Caco-2 (cell line): Measurements from ENCODE around the gene TOR1B. TPM values are rescaled to one million over a fixed set of nuclear protein-coding genes. Genes with fewer than 3 reads are reported as not detected.

Source experiments
- BruUV-seq: library from RNA; stranded (reverse); fragments of 400-500 nt; replicated peaks from 2 replicates; lab custom pipeline; 2021; lab: Mats Ljungman, UMichigan
- CTCF ChIA-PET: fragments of 300-600 bp; sonication (Branson Sonifier 250); formaldehyde crosslinking; loops from one replicate; lab custom pipeline; 2022; ENCODE audit warnings: antibody characterized with exemption; lab: Charles Lee
- POLR2A ChIA-PET: fragments of 300-600 bp; sonication (Branson Sonifier 250); formaldehyde crosslinking; loops from one replicate; lab custom pipeline; 2022; ENCODE audit warnings: antibody characterized with exemption; lab: Charles Lee
- DNase-seq, 2 experiments: peaks; one replicate each; pipeline versions ENCODE4 v3.0.0 to v3.0.0-alpha.2; 2020 to 2022
- H3K27me3 ChIP-seq: replicated peaks from 2 replicates; pipeline ENCODE4 v1.6.0; 2011; ENCODE audit warnings: low read length; ENCODE audit not compliant: control insufficient read depth, insufficient read depth
- H3K36me3 ChIP-seq: 2 replicates; pipeline ENCODE4 v1.5.1; 2011; ENCODE audit warnings: low read length; ENCODE audit not compliant: control insufficient read depth, insufficient read depth
- H3K4me1 ChIP-seq: fragments of 250-450 bp; sonication (Bioruptor Pico); 2 replicates; pipeline ENCODE4 v1.5.1; 2020; ENCODE audit warnings: mild to moderate bottlenecking
- H3K4me3 ChIP-seq: 2 replicates; pipeline ENCODE4 v1.5.1; 2011; ENCODE audit warnings: low read depth, mild to moderate bottlenecking, control low read depth, low read length
- H3K9me3 ChIP-seq: fragments of 250-450 bp; sonication (Bioruptor Pico); 2 replicates; pipeline ENCODE4 v1.5.1; 2020; ENCODE audit warnings: mild to moderate bottlenecking, moderate library complexity
- H3K27ac Mint-ChIP-seq: one replicate; pipeline ENCODE4 v1.8.0; 2022; ENCODE audit warnings: mixed read lengths; ENCODE audit not compliant: unreplicated experiment
- H3K27me3 Mint-ChIP-seq: one replicate; pipeline ENCODE4 v1.8.0; 2022; ENCODE audit warnings: mixed read lengths; ENCODE audit not compliant: insufficient read depth, unreplicated experiment
- H3K36me3 Mint-ChIP-seq: one replicate; pipeline ENCODE4 v1.8.0; 2022; ENCODE audit warnings: mild to moderate bottlenecking, mixed read lengths; ENCODE audit not compliant: insufficient read depth, unreplicated experiment
- H3K4me1 Mint-ChIP-seq: one replicate; pipeline ENCODE4 v1.8.0; 2022; ENCODE audit warnings: low read depth, mixed read lengths; ENCODE audit not compliant: unreplicated experiment
- H3K4me3 Mint-ChIP-seq: one replicate; pipeline ENCODE4 v1.8.0; 2022; ENCODE audit warnings: mild to moderate bottlenecking, moderate library complexity, mixed read lengths; ENCODE audit not compliant: unreplicated experiment
- H3K9me3 Mint-ChIP-seq: one replicate; pipeline ENCODE4 v1.8.0; 2022; ENCODE audit warnings: mixed read lengths; ENCODE audit not compliant: unreplicated experiment
- intact Hi-C: fragments of 100-400 bp; cut with micrococcal nuclease; formaldehyde crosslinking; loops from one replicate; pipeline ENCODE4 v1.10.0; 2022; ENCODE audit not compliant: unreplicated experiment
- total RNA-seq: library from RNA; stranded (reverse); gene quantifications from 2 replicates; pipeline ENCODE4 v1.2.3, GENCODE V29; 2022
- TF ChIP-seq, protein P1 (sequence below), 2 experiments: fragments of 200-600 bp in 1 of 2; IDR thresholded peaks; 1 replicate in 1 of 2; 2 replicates in 1 of 2; pipeline versions ENCODE4 v1.5.1 to v1.8.0; 2011 to 2022; ENCODE audit warnings: antibody characterized with exemption in 1 of 2, control low read depth in 1 of 2, inconsistent platforms in 1 of 2, low read depth in 1 of 2, low read length in 1 of 2, mild to moderate bottlenecking in 1 of 2, moderate library complexity in 1 of 2; ENCODE audit not compliant: insufficient read depth in 1 of 2, severe bottlenecking in 1 of 2, unreplicated experiment in 1 of 2

TOR1B gene
- total RNA-seq, 1 experiment from 2014 or later = 22.8 TPM

DNA sequence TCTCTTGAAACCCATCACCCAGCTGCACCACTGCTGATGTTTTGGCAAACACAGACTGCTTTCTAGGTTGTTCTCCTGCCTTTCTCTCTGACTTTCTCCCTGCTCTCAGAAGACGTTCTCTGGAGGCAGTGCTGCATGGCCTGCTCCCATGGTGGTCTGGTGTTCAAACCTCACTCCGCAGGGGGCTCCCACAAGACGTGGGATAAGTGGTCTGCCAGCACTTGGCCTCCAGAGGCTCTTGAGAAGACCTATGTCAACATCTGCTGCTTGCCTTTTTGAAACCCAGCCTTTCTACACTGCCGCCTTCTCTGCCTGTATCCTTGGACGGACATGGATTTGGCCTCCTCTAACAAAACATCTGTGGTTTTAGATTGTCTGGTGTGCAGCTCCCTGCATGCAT lies 48.8 kb downstream of the TOR1B start:
- TF ChIP-seq, protein P1, sequence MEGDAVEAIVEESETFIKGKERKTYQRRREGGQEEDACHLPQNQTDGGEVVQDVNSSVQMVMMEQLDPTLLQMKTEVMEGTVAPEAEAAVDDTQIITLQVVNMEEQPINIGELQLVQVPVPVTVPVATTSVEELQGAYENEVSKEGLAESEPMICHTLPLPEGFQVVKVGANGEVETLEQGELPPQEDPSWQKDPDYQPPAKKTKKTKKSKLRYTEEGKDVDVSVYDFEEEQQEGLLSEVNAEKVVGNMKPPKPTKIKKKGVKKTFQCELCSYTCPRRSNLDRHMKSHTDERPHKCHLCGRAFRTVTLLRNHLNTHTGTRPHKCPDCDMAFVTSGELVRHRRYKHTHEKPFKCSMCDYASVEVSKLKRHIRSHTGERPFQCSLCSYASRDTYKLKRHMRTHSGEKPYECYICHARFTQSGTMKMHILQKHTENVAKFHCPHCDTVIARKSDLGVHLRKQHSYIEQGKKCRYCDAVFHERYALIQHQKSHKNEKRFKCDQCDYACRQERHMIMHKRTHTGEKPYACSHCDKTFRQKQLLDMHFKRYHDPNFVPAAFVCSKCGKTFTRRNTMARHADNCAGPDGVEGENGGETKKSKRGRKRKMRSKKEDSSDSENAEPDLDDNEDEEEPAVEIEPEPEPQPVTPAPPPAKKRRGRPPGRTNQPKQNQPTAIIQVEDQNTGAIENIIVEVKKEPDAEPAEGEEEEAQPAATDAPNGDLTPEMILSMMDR (IDR thresholded peaks at IDR 0.05; ENCODE audit: insufficient read depth in 1 of 2, low read depth in 1 of 2, low read length in 1 of 2, severe bottlenecking in 1 of 2, unreplicated experiment in 1 of 2) = no peak
- no TSS peak for BruUV-seq
- H3K4me1 Mint-ChIP-seq = no peaks in the 10 kb centered on the region
- H3K9me3 Mint-ChIP-seq = no peaks in the 10 kb centered on the region
- no peak overlapping the region for H3K27ac Mint-ChIP-seq
- Histone ChIP-seq H3K9me3 (no peaks in the 10 kb centered on the region), H3K4me1 (no peaks in the 10 kb centered on the region; the same call in 1 of the 2 replicates), H3K4me3 (no peak overlapping the region), H3K36me3 (no peaks in the 10 kb centered on the region), H3K27me3 (no peaks in the 10 kb centered on the region)
- peaks cover 5% of the 10 kb centered on the region for H3K36me3 Mint-ChIP-seq
- no peaks in the 10 kb centered on the region for H3K27me3 Mint-ChIP-seq
- DNase-seq = no peak
- intact Hi-C loops = no loop called here
- no peak overlapping the region for H3K4me3 Mint-ChIP-seq
- CTCF ChIA-PET = interaction anchor here (0.7 kb wide), 1 partner anchor 335 kb away, joined by 9 read pairs; no protein-coding TSS in a partner anchor
- POLR2A ChIA-PET = interaction anchor here (0.5 kb wide), 1 partner anchor 44 kb away, joined by 4 read pairs; no protein-coding TSS in a partner anchor

DNA sequence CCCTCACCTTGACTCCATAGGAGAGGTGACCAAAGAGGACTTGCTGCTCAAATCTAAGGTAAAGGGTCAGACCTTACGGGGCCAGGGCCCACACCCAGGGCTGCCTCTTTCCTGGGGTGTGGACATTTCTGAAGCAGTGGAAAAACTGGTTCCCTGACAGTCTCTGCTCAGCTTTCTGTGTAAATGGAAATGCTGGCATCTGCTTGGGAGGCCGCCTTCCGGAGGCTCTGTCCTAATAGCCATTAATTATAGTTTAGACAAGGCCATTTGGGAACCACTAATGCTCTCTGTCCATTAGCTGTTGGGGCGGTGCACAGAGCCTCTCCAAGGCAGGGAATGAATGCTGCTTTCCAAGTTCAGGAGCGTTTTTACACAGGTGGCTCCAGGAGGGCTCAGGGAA lies 49.6 kb downstream of the TOR1B start:
- H3K27me3 Mint-ChIP-seq = no peaks in the 10 kb centered on the region
- Histone ChIP-seq H3K27me3 (no peaks in the 10 kb centered on the region), H3K4me3 (no peak overlapping the region), H3K36me3 (no peaks in the 10 kb centered on the region), H3K4me1 (no peaks in the 10 kb centered on the region; the same call in 1 of the 2 replicates), H3K9me3 (no peaks in the 10 kb centered on the region)
- no TSS peak for BruUV-seq
- no peak for DNase-seq
- ChIA-PET CTCF (no interaction called here), POLR2A (no interaction called here)
- TF ChIP-seq, protein P1 (IDR thresholded peaks at IDR 0.05; ENCODE audit: insufficient read depth in 1 of 2, low read depth in 1 of 2, low read length in 1 of 2, severe bottlenecking in 1 of 2, unreplicated experiment in 1 of 2) = no peak
- H3K9me3 Mint-ChIP-seq = no peaks in the 10 kb centered on the region
- intact Hi-C loops = no loop called here
- peaks cover 5% of the 10 kb centered on the region for H3K36me3 Mint-ChIP-seq
- H3K4me3 Mint-ChIP-seq = no peak overlapping the region
- no peak overlapping the region for H3K27ac Mint-ChIP-seq
- H3K4me1 Mint-ChIP-seq = no peaks in the 10 kb centered on the region

DNA sequence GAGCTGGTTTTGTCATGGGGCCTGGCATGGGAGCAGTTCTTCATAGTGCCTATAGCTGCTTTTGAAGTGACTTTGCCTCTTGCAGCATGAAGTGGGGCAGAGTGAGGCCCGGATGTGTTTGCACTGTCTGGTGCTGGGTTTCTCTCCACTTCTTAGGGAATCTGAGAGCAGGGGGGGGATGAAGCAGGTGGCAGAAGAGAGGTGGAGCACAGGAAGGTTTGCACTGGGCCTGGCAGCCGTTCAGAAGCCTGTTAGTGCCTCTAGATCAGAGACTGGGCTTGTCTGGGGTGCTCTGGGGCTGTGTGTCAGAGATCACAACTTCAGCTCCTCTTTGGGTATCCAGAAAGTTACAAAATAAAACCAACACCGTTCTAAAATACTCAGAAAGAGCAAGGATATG lies 50.6 kb downstream of the TOR1B start:
- Mint-ChIP-seq H3K4me1 (no peaks in the 10 kb centered on the region), H3K9me3 (no peaks in the 10 kb centered on the region), H3K27ac (no peak overlapping the region), H3K4me3 (no peak overlapping the region), H3K36me3 (peaks cover 5% of the 10 kb centered on the region), H3K27me3 (no peaks in the 10 kb centered on the region)
- H3K27me3 ChIP-seq = no peaks in the 10 kb centered on the region
- H3K9me3 ChIP-seq = no peaks in the 10 kb centered on the region
- BruUV-seq = no TSS peak
- TF ChIP-seq, protein P1 (IDR thresholded peaks at IDR 0.05; ENCODE audit: insufficient read depth in 1 of 2, low read depth in 1 of 2, low read length in 1 of 2, severe bottlenecking in 1 of 2, unreplicated experiment in 1 of 2) = no peak
- ChIA-PET CTCF (no interaction called here), POLR2A (no interaction called here)
- H3K4me1 ChIP-seq = no peaks in the 10 kb centered on the region; the same call in 1 of the 2 replicates
- H3K36me3 ChIP-seq = no peaks in the 10 kb centered on the region
- intact Hi-C loops = no loop called here
- H3K4me3 ChIP-seq = no peak overlapping the region
- DNase-seq = no peak
